ENCODE results near the gene TMEM63C. TPM values are rescaled to one million over a fixed set of nuclear protein-coding genes. Genes with fewer than 3 reads are reported as not detected.
A peak's percentile ranks its signal among the peaks of the same experiment; 100 is the strongest.

Gene TMEM63C
- total and polyA plus RNA-seq, 8 donors, result 0.14 to 8.8 (median 1.4) TPM; not detected in 2

GRCh38 chr14:77259025-77259715 is 77.6 kb downstream of the TMEM63C start:
- 37 to 58% (median 46%) methylated on average over 11 of the region's 11 CpGs for WGBS, 5 donors
- intact Hi-C loops (cut with DNase I; ENCODE audit: low total_unique reads), result no loop called here

GRCh38 chr14:77260199-77260598 is 78.6 kb downstream of the TMEM63C start:
- 78 to 90% (median 86%) methylated on average over 10 to 11 of the region's 11 CpGs for WGBS, 5 donors
- H3K4me3 ChIP-seq, result no peak overlapping the region
- no peak for DNase-seq
- intact Hi-C loops (cut with DNase I; ENCODE audit: low total_unique reads), result no loop called here
- H3K36me3 ChIP-seq, result no peaks in the 10 kb centered on the region
- H3K4me1 ChIP-seq, result no peaks in the 10 kb centered on the region
- H3K9me3 ChIP-seq, result no peaks in the 10 kb centered on the region
- TF ChIP-seq POLR2A (IDR thresholded peaks at IDR 0.05), result no peak
- no peak for TF ChIP-seq CTCF (IDR thresholded peaks at IDR 0.05)
- no peak for TF ChIP-seq EP300 (IDR thresholded peaks at IDR 0.05)
- no peak for TF ChIP-seq POLR2AphosphoS5 (IDR thresholded peaks at IDR 0.05)
- peaks cover 0 to 38% (median 3%) of the 10 kb centered on the region in 3 donors for H3K27me3 ChIP-seq
- H3K27ac ChIP-seq, result no peak overlapping the region

More at GRCh38 chr14:77259025-77259715, 77.6 kb downstream of the TMEM63C start:
- Histone ChIP-seq H3K9me3 (no peaks in the 10 kb centered on the region), H3K4me3 (no peak overlapping the region), H3K27ac (no peak overlapping the region), H3K4me1 (no peaks in the 10 kb centered on the region), H3K27me3 (peaks cover 0 to 38% (median 3%) of the 10 kb centered on the region in 3 donors), H3K36me3 (no peaks in the 10 kb centered on the region)
- DNase-seq, result no peak
- TF ChIP-seq POLR2AphosphoS5 (IDR thresholded peaks at IDR 0.05) (no peak), CTCF (IDR thresholded peaks at IDR 0.05) (no peak), POLR2A (IDR thresholded peaks at IDR 0.05) (no peak), EP300 (IDR thresholded peaks at IDR 0.05) (no peak)

GRCh38 chr14:77260631-77261030 is 79.0 kb downstream of the TMEM63C start:
- peak in 1 of 2 donors; percentile 62 for DNase-seq
- no peaks in the 10 kb centered on the region for H3K4me1 ChIP-seq
- TF ChIP-seq CTCF (IDR thresholded peaks at IDR 0.05), result no peak
- TF ChIP-seq EP300 (IDR thresholded peaks at IDR 0.05), result no peak
- TF ChIP-seq POLR2AphosphoS5 (IDR thresholded peaks at IDR 0.05), result no peak
- no peak for TF ChIP-seq POLR2A (IDR thresholded peaks at IDR 0.05)
- peaks cover 0 to 38% (median 3%) of the 10 kb centered on the region in 3 donors for H3K27me3 ChIP-seq
- H3K27ac ChIP-seq, result no peak overlapping the region
- no peaks in the 10 kb centered on the region for H3K9me3 ChIP-seq
- H3K36me3 ChIP-seq, result no peaks in the 10 kb centered on the region
- no peak overlapping the region for H3K4me3 ChIP-seq
- intact Hi-C loops (cut with DNase I; ENCODE audit: low total_unique reads), result no loop called here
- WGBS, 5 donors, result 32 to 37% (median 36%) methylated on average over 7 to 10 of the region's 10 CpGs

- no peak for DNase-seq
- peaks cover 0 to 49% (median 15%) of the 10 kb centered on the region in 3 donors for H3K27me3 ChIP-seq
- 76 to 81% (median 79%) methylated on average over 9 to 16 of the region's 16 CpGs for WGBS, 5 donors
- TF ChIP-seq EP300 (IDR thresholded peaks at IDR 0.05), result no peak
- no peak for TF ChIP-seq POLR2AphosphoS5 (IDR thresholded peaks at IDR 0.05)
- no peak for TF ChIP-seq POLR2A (IDR thresholded peaks at IDR 0.05)
- TF ChIP-seq CTCF (IDR thresholded peaks at IDR 0.05), result no peak
- H3K9me3 ChIP-seq, result peaks cover 0 to 17% (median 14%) of the 10 kb centered on the region in 4 donors
- H3K4me1 ChIP-seq, result no peaks in the 10 kb centered on the region
- H3K4me3 ChIP-seq, result no peak overlapping the region
- H3K36me3 ChIP-seq, result no peaks in the 10 kb centered on the region
- intact Hi-C loops (cut with DNase I; ENCODE audit: low total_unique reads), result no loop called here
- no peak overlapping the region for H3K27ac ChIP-seq
Observed at GRCh38 chr14:77264466-77265186, 83.0 kb downstream of the TMEM63C start.
